Measurements from ENCODE around the gene TNN.
"Not testable (repeated sequence)": the region's sequence is repeated elsewhere in the genome, so short reads cannot be mapped to it uniquely, and the experiment has no call there.

The TNN gene

DNA sequence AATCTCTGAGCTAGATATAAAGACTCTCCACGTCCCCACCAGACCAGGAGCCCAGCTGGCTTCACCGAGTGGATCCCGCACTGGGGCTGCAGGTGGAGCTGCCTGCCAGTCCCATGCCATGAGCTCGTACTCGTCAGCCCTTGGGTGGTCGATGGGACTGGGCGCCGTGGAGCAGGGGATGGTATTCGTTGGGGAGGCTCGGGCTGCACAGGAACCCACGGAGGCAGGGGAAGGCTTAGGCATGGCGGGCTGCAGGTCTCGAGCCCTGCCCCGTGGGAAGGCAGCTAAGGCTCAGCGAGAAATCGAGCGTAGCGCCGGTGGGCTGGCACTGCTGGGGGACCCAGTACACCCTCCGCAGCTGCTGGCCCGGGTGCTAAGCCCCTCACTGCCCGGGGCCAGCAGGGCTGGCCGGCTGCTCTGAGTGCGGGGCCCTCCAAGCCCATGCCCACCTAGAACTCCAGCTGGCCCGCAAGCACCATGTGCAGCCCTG is 40.7 kb downstream of the TNN start:
- not testable (repeated sequence) for DNase-seq (ENCODE audit: low read depth in 1 of 2, low spot score in 1 of 2)

DNA sequence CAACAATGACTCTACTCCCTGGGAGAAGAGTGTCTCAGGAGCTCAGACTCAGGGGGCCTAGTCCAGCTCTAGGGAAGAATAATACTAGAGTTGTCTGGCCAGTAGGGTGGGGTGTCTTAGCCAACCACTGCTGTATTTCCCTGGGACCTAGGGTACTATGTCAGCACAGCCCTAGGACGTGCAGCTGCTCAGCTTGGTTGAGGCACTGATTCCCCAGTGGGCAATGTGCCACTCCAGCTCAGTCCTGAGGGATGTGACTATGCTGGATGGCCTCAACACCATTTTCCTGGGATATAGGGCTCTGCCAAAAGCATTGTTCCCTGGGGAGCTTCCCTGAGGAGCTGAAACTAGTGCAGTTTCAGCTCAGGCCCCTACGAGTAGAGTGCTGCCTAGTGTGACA is 47.4 kb downstream of the TNN start:
- no peak for DNase-seq (ENCODE audit: low read depth in 1 of 2, low spot score in 1 of 2)

DNA sequence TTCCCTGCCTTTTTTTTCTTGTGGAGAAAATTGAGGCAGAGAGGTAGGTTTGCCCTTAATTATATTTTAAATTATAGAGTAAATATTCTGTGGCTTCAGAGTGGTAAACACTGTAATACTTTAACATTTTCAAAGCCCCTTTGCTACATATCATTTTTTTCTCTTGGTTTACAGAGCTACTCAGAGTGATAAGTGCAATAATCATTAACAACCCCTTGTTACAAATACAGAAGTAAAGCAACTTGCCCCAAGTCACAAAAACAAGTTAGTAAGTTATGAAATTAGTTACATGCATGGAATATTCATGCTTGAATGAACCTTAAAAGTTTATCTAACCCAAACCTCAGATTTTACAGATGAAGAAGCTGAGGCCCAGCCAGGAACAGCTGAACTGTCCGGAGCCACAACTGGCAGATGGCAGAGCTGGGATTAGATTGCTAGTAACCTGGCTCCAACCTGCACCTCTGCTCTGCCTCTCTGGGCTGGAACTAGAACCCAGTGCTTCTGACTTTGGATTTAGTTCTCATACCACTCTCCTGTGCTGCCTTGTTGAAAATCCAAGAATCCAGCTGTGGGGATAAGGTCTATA is 48.7 kb downstream of the TNN start:
- no peak for DNase-seq (ENCODE audit: low read depth in 1 of 2, low spot score in 1 of 2)

DNA sequence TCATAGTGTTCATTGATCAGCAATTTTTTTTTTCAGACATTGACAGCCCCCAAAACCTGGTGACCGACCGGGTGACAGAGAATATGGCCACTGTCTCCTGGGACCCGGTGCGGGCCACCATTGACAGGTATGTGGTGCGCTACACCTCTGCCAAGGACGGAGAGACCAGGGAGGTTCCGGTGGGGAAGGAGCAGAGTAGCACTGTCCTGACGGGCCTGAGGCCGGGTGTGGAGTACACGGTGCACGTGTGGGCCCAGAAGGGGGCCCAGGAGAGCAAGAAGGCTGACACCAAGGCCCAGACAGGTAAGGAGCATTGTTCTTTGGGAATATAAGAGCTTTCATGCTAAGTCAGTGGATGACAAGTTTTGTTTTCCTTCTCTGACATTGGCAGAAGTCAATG is 49.3 kb downstream of the TNN start:
- no peak for DNase-seq (ENCODE audit: low read depth in 1 of 2, low spot score in 1 of 2)

DNA sequence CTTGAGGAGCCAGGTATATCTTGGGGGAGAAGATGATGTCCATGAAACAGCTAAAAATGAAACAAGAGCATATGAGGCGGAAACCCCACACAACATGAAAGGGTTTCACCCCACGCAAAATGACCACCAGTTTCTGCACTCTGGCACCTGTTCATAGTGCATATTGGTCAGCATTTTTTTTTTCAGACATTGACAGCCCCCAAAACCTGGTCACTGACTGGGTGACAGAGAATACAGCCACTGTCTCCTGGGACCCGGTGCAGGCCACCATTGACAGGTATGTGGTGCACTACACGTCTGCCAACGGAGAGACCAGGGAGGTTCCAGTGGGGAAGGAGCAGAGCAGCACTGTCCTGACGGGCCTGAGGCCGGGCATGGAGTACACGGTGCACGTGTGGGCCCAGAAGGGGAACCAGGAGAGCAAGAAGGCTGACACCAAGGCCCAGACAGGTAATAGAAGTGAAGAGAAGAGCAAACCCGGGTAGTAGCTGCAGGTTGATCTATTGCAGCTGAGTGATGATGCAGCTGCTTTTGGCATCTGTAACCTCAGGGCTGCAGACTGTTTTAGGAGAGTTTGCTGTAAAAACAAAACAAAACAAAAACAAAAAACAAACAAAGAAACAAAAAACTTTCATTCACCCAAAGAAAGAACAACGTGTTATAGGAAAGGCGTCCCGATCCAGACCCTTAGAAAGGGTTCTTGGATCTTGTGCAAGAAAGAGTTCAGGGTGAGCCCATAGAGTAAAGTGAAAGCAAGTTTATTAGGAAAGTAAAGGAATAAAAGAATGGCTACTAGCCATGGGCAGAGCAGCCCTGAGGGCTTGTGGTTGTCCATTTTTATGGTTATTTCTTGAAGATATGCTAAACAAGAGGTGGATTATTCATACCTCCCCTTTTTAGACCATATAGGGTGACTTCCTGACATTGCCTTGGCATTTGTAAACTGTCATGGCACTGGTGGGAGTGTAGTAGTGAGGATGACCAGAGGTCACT is 51.0 kb downstream of the TNN start:
- DNase-seq (ENCODE audit: low read depth in 1 of 2, low spot score in 1 of 2) = no peak

DNA sequence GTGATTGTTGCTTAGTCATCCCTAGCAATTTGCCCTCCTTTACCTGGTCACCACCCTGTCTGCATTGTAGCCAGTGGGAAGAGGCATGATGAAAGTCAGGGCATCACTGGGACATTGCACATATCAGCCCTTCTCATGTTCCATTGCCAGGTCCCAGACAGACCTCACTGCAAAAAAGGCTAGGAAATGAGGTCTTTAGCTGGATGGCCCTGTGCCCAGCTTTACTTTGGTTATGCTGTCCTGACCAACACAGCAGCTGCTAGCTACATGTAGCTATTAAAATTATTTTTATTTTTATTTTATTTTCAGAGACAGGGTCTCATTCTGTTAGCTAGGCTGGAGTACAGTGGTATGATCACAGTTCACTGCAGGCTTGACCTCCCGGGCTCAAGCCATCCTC is 52.9 kb downstream of the TNN start:
- DNase-seq (ENCODE audit: low read depth in 1 of 2, low spot score in 1 of 2) = no peak

DNA sequence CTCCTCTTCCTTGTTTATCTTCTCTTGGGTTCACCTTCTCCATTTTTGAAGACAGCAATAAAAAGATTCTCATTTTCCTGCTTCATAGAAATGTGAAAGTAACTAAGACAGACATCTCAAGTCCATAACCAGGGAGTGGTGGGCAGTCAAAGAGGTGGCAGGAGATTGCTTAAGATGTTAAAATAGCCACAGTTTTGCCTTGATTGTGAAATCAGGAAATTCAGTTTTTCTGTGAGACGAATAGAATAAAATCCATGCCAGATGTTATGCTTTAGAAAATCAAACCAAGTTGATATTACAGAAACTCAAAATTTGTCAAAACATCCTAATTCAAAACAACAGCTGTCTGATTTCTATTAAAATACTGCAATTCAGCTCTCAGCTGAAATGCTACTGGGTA is 57.2 kb downstream of the TNN start:
- DNase-seq (ENCODE audit: low read depth in 1 of 2, low spot score in 1 of 2) = no peak

DNA sequence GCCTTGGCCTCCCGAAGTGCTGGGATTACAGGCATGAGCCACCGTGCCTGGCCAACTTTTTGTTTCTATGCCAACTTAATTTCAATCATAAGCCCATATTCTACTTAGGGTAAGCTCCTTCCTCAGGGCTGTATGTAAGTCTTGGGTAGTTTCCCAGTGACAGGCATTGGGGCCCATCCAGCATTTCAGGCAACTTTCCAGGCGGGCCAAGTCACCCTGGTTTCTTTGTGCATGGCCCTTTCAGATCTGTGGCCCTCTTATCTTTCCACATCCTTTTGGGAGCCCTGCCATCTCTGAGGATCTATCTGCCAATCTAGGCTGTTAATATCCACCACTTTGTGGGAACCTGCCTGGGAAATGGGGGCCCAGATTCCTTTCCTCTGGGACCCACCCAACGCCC is 58.7 kb downstream of the TNN start:
- DNase-seq (ENCODE audit: low read depth in 1 of 2, low spot score in 1 of 2) = no peak

DNA sequence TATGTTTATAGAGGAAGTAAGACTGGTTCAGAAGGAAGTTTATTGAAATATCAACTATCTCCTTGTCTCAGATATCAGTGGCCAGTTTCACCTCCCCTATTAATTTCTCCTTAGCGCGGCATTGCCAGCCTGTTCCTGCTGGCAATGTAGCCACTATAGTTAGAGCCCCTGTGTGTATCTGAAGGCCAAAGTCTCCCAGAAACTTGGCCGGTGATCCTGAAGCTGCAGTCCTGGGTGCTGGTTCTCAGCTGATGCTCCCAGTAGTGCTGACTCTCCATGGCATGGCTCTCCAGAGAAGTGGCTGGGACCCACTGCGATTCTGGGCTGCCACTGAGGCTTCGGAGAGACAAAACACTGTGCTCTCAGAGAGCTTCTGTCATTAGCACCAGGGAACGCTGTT is 59.9 kb downstream of the TNN start:
- no peak for DNase-seq (ENCODE audit: low read depth in 1 of 2, low spot score in 1 of 2)

DNA sequence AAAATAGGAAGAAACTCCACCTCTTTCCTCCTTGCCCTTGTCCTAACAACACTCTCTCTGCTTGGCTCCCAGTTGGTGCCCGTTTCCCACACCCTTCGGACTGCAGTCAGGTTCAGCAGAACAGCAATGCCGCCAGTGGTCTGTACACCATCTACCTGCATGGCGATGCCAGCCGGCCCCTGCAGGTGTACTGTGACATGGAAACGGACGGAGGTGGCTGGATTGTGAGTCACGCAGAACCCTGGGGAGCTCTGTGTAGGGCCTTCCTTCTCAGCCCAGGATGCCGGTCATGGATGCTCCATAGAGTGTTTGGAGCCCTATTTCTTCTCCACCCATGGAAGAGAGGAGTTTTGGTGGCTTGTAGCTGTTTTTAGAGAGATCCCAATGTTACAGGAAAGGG is 60.9 kb downstream of the TNN start:
- DNase-seq (ENCODE audit: low read depth in 1 of 2, low spot score in 1 of 2) = no peak

DNA sequence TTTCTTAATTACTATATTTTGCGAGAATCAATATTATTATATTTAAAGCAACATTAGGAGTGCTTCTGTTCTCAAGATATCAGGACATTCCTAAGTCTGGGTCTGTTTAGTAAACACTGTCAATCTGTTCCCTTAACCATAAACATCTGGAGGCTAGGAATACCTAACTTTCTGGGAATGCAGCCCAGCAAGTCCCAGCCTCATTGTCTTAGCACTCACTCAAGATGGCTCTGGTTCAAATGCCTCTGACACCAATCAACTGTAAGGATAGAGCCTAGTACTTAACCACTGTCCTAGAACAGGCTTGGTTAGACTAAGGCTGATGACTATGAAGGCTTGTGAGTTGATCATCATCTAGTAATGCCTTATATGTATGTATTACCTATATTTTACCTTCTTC is 61.5 kb downstream of the TNN start:
- DNase-seq (ENCODE audit: low read depth in 1 of 2, low spot score in 1 of 2) = no peak

DNA sequence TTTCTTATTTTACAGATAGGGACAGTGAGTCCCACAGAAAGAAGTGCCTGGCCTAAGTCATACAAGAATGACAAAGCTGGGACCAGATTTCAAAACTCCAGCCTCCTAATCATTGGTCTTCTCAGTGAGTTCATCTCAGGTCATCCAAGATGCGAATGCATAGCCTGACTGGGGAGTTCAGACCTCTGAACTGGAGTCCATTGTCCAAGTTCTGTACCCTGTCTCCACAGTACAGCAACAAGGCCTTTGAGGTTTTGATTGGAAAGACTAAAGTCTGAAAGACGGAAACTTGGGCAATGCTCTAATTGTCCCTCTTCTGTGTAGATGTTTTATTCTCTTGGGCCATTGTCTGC is 62.0 kb downstream of the TNN start:
- no peak for DNase-seq (ENCODE audit: low read depth in 1 of 2, low spot score in 1 of 2)

DNA sequence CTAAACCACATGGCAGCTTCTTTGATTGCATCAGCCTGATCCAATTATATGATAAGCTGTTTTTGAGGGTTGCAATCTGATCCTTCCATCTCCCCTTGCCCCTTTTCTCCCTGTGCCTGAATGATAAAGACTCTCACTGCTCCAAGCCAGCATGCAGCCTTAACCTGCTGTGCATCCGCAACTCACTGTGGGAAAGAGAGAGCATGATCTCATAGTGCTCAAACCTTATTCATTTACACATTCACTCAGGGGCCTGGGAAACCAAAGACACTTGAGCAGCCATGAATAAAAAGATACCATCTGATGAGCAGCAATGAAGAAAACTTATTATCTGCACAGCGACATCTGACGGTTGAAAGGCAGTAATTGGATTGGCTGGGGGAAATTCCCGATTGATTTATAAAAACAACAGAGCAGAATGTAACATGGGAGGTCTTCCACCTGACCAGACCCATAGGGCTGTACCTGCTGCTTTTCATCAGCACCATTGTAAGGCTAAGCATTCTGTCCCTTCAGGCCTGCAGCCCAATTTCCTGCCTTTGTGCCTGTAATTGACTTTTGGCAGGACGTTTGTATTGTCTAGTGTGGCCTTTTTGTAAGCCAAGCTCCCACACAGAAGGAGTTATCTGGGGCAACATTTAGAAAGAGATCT is 62.5 kb downstream of the TNN start:
- DNase-seq (ENCODE audit: low read depth in 1 of 2, low spot score in 1 of 2) = no peak

DNA sequence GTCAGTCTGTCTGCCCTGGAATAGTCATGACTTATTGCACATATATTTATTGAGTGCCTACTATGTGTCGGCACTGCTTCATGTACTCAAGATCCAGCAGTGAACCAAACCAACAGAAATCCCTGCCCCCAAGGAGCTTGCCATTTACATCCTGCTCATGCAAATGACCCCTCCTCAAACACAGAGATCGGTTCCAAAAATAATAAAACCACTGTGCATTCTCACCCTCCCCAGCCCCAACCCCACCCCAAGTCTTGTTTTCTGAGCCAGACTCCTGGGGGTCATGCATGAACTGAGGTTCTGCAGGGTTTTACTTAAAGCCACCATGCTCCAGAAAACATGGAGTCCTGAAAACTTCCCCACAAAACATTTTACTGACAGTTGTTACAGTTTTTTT is 63.0 kb downstream of the TNN start:
- no peak for DNase-seq (ENCODE audit: low read depth in 1 of 2, low spot score in 1 of 2)

DNA sequence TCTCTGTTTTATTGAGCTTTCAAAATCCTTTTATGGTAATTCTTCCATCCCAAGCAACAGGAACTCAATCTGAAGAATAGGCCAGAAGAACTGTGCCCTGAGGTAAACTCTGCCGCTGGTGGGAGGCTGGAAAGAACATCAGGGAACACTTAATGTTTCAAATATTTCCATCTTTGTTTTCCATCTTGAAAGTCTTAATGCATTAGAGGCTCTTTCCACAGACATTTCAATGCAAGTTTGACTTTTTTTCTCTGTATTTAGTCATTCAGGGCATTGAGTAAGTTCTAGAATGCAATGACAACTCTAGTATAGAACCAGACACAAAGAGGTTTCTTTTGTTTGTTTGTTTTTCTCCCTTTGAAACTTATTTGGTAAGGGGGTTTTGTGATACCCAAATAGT is 63.5 kb downstream of the TNN start:
- DNase-seq (ENCODE audit: low read depth in 1 of 2, low spot score in 1 of 2) = no peak

DNA sequence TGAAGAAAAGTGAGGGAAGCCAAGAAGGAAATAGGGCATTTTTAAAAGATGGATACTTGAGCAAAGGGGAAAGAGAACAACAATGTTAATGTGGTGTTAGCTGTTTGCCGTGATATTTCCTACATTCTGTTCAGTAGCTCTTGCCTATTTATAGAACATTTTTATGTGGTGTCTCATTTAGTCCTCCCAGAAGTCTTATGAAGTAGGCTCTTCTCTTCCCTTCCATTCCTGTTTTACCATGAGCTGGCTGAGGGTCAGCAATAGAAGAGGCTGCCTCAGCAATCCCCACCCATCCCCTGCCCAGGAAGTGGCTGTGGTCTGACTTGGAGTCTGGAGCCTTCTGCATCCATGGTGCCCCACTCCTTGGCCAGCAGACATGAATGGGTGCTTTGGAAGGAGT is 64.8 kb downstream of the TNN start:
- no peak for DNase-seq (ENCODE audit: low read depth in 1 of 2, low spot score in 1 of 2)

DNA sequence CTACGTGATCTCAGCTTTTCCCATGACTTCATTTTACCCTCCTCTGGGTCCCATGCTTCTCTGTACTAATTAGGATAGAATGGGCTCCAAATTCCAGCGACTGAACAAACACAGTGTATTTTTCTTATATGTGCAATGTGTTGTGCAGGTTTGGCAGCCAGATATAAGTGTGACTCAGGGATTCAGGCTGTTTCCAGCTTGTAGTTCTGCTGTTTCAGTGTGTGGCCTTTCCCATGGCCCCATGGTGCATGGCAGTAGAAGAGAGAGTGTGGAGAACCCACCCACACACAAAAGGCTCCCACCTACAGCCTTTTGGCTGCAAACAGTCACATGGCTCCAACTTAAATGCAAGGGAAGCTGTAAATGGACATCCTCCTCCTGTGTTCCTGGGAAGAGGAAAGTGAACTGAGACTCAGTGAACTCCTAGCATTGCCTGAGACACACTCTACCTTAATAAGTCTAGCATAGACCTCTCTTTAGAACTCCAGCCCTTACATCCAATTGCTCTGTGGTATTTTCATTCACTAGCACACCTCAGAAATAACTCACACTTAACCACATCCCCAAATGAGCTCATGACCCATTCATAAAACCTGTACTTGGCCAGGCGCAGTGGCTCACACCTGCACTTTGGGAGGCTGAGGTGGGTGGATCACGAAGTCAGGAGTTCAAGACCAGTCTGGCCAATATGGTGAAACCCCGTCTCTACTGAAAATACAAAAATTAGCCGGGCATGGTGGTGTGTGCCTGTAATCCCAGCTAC is 66.2 kb downstream of the TNN start:
- DNase-seq (ENCODE audit: low read depth in 1 of 2, low spot score in 1 of 2) = no peak

DNA sequence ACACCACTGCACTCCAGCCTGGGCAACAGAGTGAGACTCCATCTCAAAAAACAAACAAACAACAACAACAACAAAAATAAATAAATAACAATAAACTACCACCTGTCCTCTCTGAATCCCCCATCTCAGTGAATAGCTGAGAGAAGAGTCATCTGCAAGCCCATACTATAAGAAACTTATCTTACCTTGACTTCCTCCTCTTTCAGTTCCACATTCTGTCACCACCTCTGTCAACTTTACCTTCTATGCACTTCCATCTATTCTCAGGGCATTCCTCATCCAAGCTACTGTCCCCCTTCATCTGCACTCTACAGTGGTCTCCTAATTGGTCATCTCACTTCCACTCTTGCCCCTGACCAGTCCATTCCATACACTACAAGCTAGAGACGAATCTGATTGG is 66.9 kb downstream of the TNN start:
- no peak for DNase-seq (ENCODE audit: low read depth in 1 of 2, low spot score in 1 of 2)

DNA sequence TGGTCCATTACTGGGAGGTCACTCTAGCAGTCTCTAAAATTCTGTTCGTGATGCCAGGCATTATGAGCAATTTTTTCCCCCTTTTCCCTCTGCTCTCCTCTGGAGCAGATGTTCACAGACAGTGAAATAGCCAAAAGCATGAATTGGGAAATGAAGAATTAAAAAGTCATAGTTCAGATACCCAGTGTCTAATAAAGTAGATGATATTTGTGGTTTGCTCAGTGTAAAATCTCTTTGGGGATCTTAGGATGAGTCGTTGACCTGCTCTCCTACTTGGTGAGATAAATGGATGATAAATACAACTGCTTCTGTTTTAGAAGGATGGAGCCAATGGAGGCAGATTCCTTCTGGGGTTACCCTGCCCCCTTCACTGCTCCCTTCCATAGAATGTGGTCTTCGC is 68.6 kb downstream of the TNN start:
- no peak for DNase-seq (ENCODE audit: low read depth in 1 of 2, low spot score in 1 of 2)

DNA sequence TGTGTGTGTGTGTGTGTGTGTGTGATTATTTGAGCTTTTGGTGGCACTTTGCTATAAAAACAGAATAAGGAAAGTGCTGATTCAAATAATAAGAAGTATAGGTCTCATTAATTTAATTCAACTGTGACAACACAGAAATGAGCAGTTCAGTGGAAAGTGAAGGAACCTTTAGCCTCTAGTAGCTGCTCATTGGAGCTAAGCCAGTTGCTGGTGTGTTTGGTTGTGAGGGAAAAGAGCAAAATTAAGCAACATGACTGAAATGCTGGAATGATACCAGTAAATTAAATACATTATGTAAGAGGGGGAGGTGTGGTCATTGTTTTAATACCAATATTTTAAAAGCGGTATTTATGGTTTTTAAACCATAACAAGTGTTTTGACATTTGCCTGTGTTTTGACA is 69.7 kb downstream of the TNN start:
- DNase-seq (ENCODE audit: low read depth in 1 of 2, low spot score in 1 of 2) = no peak

DNA sequence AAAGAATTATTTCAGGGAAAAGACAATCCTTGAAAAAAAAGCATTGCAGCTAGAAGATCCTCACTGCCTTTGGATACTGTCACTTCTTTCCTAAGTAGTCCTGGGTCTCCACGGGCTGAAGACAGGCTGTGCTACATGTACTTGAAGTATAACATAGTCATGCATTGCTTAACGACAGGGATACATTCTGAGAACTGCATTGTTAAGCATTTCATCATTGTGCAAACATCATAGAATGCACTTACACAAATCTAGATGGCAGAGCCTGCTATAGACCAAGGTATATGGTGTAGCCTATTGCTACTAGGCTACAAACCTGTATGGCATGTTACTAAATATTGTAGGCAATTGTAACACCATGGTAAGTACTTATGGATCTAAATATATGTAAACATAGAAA is 70.9 kb downstream of the TNN start:
- no peak for DNase-seq (ENCODE audit: low read depth in 1 of 2, low spot score in 1 of 2)
